GM04503 (cell line): ENCODE measurements around the gene ZNF322.
"Not testable (repeated sequence)": the region's sequence is repeated elsewhere in the genome, so short reads cannot be mapped to it uniquely, and the experiment has no call there.

ENCODE experiments used
- DNase-seq: peaks from one replicate; pipeline ENCODE4 v3.0.0-alpha.2; 2012; ENCODE audit warnings: low read depth

The ZNF322 gene

GRCh38 chr6:26659042-26659999, at the start of gene ZNF322:
TSS of gene ZNF322 (minus strand) at chr6:26659746. CDS start at chr6:26638553, 21,193 bp downstream.
- DNase-seq: peak; percentile 58

GRCh38 chr6:26705780-26706179, 46.2 kb upstream of the ZNF322 start:
- not testable (repeated sequence) for DNase-seq

GRCh38 chr6:26705352-26705751, 45.8 kb upstream of the ZNF322 start:
- not testable (repeated sequence) for DNase-seq

- not testable (repeated sequence) for DNase-seq
Measured at GRCh38 chr6:26701023-26701747, 41.6 kb upstream of the ZNF322 start.

GRCh38 chr6:26697496-26697895, 38.0 kb upstream of the ZNF322 start:
- not testable (repeated sequence) for DNase-seq

- not testable (repeated sequence) for DNase-seq
Measured at GRCh38 chr6:26689324-26689947, 29.9 kb upstream of the ZNF322 start.

GRCh38 chr6:26682435-26683042, 23.0 kb upstream of the ZNF322 start:
- DNase-seq: not testable (repeated sequence)

GRCh38 chr6:26673287-26673686, 13.7 kb upstream of the ZNF322 start:
- DNase-seq: not testable (repeated sequence)

- not testable (repeated sequence) for DNase-seq
Measured at GRCh38 chr6:26670558-26670957, 11.0 kb upstream of the ZNF322 start.

- DNase-seq: not testable (repeated sequence)
Measured at GRCh38 chr6:26670003-26670402, 10.5 kb upstream of the ZNF322 start.

GRCh38 chr6:26660000-26660361, 435 bp upstream of the ZNF322 start:
- no peak for DNase-seq

- no peak for DNase-seq
Measured at GRCh38 chr6:26657256-26657655, 2.3 kb downstream of the ZNF322 start.

GRCh38 chr6:26653007-26653406, 6.5 kb downstream of the ZNF322 start:
- DNase-seq: no peak

GRCh38 chr6:26651133-26651781, 8.3 kb downstream of the ZNF322 start:
- no peak for DNase-seq

GRCh38 chr6:26646074-26646473, 13.5 kb downstream of the ZNF322 start:
- DNase-seq: no peak

GRCh38 chr6:26640806-26641205, 18.7 kb downstream of the ZNF322 start:
- DNase-seq: no peak

GRCh38 chr6:26629359-26629758, 30.2 kb downstream of the ZNF322 start:
- DNase-seq: no peak

GRCh38 chr6:26627843-26628242, 31.7 kb downstream of the ZNF322 start:
- no peak for DNase-seq

- DNase-seq: no peak
Measured at GRCh38 chr6:26624557-26624956, 35.0 kb downstream of the ZNF322 start.

- DNase-seq: no peak
Measured at GRCh38 chr6:26623339-26623859, 36.1 kb downstream of the ZNF322 start.
